Effector memory CD4-positive, alpha-beta T cell (primary cell): Measurements from ENCODE around the gene GAREM2.
A peak's percentile ranks its signal among the peaks of the same experiment; 100 is the strongest.
"Not testable (repeated sequence)": the region's sequence is repeated elsewhere in the genome, so short reads cannot be mapped to it uniquely, and the experiment has no call there.

Experiments
- DNase-seq, 3 donors: peaks; one replicate each; pipeline ENCODE4 v3.0.0-alpha.2; 2020
- H3K27ac ChIP-seq: 2 replicates; pipeline ENCODE4 v1.7.0; 2013; ENCODE audit warnings: mild to moderate bottlenecking, low read length, moderate library complexity; ENCODE audit not compliant: insufficient read depth, poor library complexity, severe bottlenecking
- H3K27me3 ChIP-seq: replicated peaks from 2 replicates; pipeline ENCODE4 v1.7.0; 2013; ENCODE audit warnings: mild to moderate bottlenecking, low read length; ENCODE audit not compliant: insufficient read depth, control insufficient read depth, poor library complexity, severe bottlenecking
- H3K36me3 ChIP-seq: 2 replicates; pipeline ENCODE4 v1.7.0; 2013; ENCODE audit warnings: mild to moderate bottlenecking, low read length, moderate library complexity; ENCODE audit not compliant: control insufficient read depth, insufficient read depth
- H3K4me1 ChIP-seq: 2 replicates; pipeline ENCODE4 v1.7.0; 2013; ENCODE audit warnings: low read length, mild to moderate bottlenecking; ENCODE audit not compliant: control insufficient read depth, insufficient read depth, poor library complexity, severe bottlenecking
- H3K4me3 ChIP-seq: 2 replicates; pipeline ENCODE4 v1.7.0; 2013; ENCODE audit warnings: low read length, low read depth, mild to moderate bottlenecking; ENCODE audit not compliant: insufficient read depth, poor library complexity, severe bottlenecking
- H3K9me3 ChIP-seq: 2 replicates; pipeline ENCODE4 v1.7.0; 2013; ENCODE audit warnings: mild to moderate bottlenecking, low read length, moderate library complexity; ENCODE audit not compliant: control insufficient read depth

The GAREM2 gene

DNA sequence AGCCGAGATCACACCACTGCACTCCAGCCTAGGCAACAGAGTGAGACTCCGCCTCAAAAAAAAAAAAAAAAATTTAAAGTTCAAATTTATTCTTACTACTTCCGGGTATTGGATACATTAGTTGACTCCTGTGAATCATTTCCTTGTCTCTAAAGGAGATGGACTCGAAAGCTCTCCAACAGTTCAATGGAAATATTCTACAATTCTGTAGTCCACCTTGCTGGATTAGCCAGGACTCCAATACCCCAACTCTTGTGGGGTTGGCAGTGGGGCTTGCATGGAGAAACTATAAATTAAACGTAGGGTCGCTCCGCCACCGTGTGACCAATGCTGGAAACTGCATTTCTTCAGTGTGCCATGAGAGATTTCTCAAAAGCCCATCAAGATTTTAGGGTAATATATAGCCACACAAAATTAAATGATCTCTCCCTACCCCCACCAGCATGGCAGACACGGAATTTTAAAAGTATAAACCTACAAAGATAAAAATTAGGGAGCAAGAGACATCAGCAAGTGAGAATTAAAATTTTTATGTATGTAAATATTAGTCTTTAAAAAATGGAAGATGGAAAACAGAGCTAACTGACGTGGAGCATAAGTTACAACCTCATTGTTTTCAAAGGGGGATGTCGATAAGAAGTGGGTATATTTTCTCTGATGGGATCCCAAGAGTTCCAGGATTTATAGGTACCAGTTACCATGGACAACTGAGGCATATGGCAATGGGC is 27.8 kb upstream of the GAREM2 start:
- Histone ChIP-seq H3K9me3 (no peaks in the 10 kb centered on the region), H3K4me1 (no peaks in the 10 kb centered on the region), H3K27ac (no peak overlapping the region), H3K27me3 (peaks cover under 1% of the 10 kb centered on the region), H3K4me3 (no peak overlapping the region), H3K36me3 (no peaks in the 10 kb centered on the region)
- DNase-seq = peak; percentile 15 to 35 (median 32)

DNA sequence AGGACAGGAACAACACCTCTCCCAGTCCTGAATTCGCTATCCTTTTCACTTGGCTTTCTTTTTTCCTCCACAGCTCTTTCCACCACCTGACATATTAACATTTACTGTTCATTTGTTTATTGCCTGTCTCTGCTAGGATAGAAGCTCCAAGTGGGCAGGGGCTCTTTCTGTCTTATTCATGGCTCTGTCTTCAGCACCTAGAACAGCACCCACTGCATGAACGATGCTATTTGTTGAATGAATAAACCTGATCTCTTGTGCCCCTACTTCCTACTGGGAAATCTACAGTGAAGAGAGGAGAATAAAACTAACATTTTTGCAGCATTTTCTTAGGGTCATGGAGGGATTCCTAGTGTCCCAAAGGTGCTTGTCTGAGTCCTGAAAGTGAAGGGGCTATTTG is 24.4 kb upstream of the GAREM2 start:
- Histone ChIP-seq H3K36me3 (no peaks in the 10 kb centered on the region), H3K27me3 (peaks cover 7% of the 10 kb centered on the region), H3K27ac (no peak overlapping the region), H3K4me3 (no peak overlapping the region), H3K9me3 (no peaks in the 10 kb centered on the region), H3K4me1 (no peaks in the 10 kb centered on the region)
- DNase-seq = no peak

DNA sequence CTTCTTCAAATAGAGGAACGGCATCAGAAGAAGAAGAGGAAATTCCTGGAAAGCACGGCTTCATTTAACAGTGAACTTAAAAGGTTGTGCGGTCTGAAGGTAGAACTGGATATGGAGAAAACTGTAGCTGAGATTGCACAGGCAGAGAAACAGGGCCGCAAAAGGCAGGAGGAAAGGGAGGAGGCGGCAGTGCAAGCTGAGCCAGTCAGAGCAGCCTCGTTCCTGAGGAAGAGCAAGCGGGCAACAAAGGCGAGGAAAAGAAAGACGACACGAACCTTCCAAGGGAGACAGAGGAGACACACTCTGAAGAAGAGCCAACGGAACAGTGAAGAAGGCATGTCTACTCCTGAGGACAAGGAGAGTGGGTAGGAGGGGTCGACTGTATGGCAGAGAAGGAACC is 22.6 kb upstream of the GAREM2 start:
- Histone ChIP-seq H3K4me3 (no peak overlapping the region), H3K4me1 (no peaks in the 10 kb centered on the region), H3K27me3 (peaks cover 7% of the 10 kb centered on the region), H3K27ac (no peak overlapping the region), H3K36me3 (no peaks in the 10 kb centered on the region), H3K9me3 (no peaks in the 10 kb centered on the region)
- DNase-seq = no peak

DNA sequence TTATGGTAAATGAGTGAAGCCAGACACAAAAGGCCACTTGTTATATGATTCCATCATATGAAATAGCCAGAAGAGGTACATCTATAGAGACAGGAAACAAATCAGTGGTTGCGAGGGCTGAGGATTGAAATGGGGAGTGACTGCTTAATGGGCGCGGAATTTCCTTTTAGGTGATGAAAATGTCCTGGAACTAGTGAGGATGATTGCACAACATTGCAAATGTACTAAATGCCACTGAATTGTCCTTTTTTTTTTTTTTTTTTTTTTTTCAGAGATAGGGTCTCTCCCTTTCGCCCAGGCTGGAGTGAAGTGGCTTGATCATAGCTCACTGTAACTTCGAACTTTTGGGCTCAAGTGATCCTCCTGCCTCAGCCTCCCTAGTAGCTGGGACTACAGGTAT is 15.3 kb upstream of the GAREM2 start:
- Histone ChIP-seq H3K4me3 (no peak overlapping the region), H3K36me3 (no peaks in the 10 kb centered on the region), H3K9me3 (no peaks in the 10 kb centered on the region), H3K27me3 (no peaks in the 10 kb centered on the region), H3K27ac (no peak overlapping the region), H3K4me1 (no peaks in the 10 kb centered on the region)
- no peak for DNase-seq

DNA sequence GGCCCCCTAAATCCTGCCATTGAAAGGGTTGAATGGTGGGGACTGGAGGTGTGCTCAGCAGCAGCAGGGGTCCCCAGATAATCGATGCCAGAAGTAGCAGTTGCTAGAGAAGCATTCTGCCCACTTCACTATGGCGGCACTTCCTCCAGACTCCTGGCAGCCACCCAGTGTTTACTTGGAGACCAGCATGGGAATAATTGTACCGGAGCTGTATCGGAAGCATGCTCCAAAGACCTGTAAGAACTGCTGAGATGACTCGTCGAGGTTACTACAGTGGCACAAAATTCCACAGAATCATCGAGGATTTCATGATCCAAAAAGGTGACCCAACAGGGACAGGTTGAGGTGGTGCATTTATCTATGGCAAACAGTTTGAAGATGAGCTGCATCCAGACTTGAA is 11.0 kb upstream of the GAREM2 start:
- Histone ChIP-seq H3K36me3 (no peaks in the 10 kb centered on the region), H3K27me3 (no peaks in the 10 kb centered on the region), H3K4me1 (no peaks in the 10 kb centered on the region), H3K4me3 (no peak overlapping the region), H3K27ac (no peak overlapping the region), H3K9me3 (no peaks in the 10 kb centered on the region)
- no peak for DNase-seq

DNA sequence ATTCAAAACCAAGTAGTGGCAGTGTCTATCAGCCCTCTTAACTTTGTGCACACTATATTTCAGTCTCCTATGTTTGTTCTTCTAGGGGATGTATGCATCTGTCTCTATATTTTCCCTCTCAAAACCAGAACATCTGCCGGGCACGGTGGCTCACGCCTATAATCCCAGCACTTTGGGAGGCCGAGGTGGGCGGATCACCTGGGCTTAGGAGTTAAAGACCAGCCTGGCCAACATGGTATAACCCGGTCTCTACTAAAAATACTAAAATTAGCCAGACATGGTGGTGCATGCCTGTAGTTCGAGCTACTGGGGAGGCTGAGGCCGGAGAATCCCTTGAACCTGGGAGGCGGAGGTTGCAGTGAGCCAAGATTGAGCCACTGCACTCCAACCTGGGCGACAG is 9.9 kb upstream of the GAREM2 start:
- Histone ChIP-seq H3K27ac (no peak overlapping the region), H3K9me3 (no peaks in the 10 kb centered on the region), H3K27me3 (no peaks in the 10 kb centered on the region), H3K36me3 (no peaks in the 10 kb centered on the region), H3K4me1 (no peaks in the 10 kb centered on the region), H3K4me3 (no peak overlapping the region)
- DNase-seq = no peak

DNA sequence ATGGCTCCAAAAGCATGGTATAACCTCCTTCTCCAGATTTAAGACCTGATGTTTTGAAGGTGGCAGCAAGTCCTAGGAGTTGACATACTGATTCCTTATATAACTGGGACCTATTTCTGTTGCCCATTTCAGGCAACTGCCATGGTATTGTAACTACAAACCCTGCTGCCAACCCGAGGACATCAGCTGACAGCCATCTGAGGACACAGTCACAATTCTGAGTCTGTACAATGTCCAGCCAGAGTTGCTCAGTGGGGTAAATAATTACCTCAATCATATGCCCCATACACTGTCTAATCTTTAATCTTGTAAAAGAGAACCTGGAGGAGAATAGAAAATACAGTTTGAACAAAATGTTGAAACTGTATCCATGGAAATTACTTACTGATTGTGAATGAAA is 8.7 kb upstream of the GAREM2 start:
- no peak for DNase-seq
- Histone ChIP-seq H3K4me3 (no peak overlapping the region), H3K4me1 (no peaks in the 10 kb centered on the region), H3K36me3 (no peaks in the 10 kb centered on the region), H3K27me3 (no peaks in the 10 kb centered on the region), H3K27ac (no peak overlapping the region), H3K9me3 (no peaks in the 10 kb centered on the region)

DNA sequence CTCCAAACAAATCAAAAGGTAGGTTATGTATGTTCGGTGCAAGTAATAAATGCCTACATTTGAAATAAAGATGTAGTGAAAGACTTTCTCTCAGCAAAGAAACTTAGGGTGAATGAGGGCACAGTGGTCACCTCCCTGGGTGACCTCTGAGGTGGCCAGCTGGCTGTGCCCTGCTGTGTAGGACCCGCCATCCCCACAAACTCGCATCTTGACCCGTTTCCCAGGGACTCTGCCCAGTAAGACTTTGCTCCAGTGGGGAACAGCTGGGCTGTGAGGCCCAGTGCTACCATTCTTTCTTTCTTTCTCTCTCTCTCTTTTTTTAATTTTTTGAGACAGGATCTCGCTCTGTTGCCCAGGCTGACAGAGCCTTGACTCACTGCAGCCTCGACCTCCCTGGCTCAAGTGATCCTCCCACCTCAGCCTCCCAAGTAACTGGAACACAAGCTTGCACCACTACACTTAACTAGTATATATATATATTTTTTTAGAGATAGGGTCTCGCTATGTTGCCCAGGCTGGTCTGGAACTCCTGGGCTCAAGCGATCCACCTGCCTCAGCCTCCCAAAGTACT is 8.2 kb upstream of the GAREM2 start:
- DNase-seq = no peak
- no peaks in the 10 kb centered on the region for H3K36me3 ChIP-seq
- H3K9me3 ChIP-seq = no peaks in the 10 kb centered on the region
- H3K27me3 ChIP-seq = no peaks in the 10 kb centered on the region
- H3K4me3 ChIP-seq = no peak overlapping the region
- H3K27ac ChIP-seq = no peak overlapping the region
- no peaks in the 10 kb centered on the region for H3K4me1 ChIP-seq

DNA sequence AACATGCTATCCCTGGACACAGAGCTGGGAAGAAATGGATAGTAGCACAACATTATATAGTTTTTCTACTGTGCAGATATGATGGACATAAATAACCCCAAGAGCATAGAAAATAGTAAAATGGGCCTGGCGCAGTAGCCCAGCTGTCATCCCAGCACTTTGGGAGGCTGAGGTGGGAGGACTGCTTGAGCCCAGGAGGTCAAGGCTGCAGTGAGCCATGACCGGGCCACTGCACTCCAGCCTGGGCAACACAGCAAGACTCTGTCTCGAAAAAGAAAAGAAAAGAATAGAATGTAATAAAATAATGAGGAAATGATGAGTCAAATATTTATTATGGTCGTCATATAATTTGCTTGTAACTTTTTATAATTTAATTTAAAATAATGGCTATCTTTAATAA is 7.5 kb upstream of the GAREM2 start:
- H3K4me3 ChIP-seq = no peak overlapping the region
- H3K4me1 ChIP-seq = no peaks in the 10 kb centered on the region
- no peak overlapping the region for H3K27ac ChIP-seq
- H3K27me3 ChIP-seq = no peaks in the 10 kb centered on the region
- no peaks in the 10 kb centered on the region for H3K9me3 ChIP-seq
- no peaks in the 10 kb centered on the region for H3K36me3 ChIP-seq
- no peak for DNase-seq

DNA sequence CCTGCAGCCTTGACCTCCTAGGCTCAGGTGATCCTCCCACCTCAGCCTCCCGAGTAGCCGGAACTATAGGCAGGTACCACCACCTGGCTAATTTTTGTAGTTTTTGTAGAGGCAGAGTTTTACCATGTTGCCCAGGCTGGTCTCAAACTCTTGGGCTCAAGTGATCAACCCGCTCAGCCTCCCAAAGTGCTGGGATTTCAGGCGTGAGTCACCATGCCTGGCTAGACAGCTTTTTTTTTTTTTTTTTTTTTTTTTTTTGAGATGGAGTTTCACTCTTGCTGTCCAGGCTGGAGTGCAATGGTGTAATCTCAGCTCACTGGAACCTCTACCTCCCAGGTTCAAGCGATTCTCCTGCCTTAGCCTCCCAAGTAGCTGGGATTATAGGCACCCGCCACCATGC is 6.3 kb upstream of the GAREM2 start:
- H3K27ac ChIP-seq, H3K27me3 ChIP-seq, H3K4me1 ChIP-seq, H3K36me3 ChIP-seq, H3K4me3 ChIP-seq, DNase-seq, H3K9me3 ChIP-seq: not testable (repeated sequence)
